ENCODE data around the gene JMJD1C.

JMJD1C gene

DNA sequence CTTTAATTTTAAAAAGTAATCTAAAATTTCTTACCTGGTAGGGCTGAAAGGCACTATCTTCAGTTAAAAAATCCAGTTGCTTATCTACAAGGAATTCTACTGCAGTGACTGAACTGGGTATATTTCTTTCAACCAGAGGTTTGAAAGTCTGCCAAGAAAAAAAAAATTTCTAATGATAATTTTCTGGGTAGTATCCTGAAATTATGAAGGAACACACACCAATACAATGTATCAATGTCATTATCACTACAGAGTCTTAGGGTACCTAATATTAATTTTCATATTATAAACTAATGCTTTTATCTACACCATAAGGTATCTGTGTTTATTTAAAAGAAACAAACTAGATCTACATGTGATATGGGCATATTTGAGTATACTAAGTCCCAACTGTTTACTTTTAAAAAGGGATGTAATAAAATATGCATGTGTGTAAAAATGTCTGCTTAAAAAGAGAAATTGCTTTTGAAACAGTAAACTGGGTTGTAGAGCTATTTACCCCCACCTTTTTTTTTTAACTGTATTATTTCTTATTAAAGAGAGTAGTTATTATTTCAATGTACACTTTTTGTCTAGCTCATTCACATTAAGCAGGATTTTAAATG lies 201.1 kb downstream of the JMJD1C start:
- Histone ChIP-seq H3K4me3 (ENCODE audit: low read depth, low read length) (peak overlapping the region; percentile 18), H3K4me1 (ENCODE audit: control insufficient read depth, insufficient read depth, low read length) (peaks cover 4% of the 10 kb centered on the region), H3K36me3 (ENCODE audit: control insufficient read depth in 2 of 2, insufficient read depth in 1 of 2, low read length in 2 of 2) (peaks cover 0 to 2% of the 10 kb centered on the region in 2 experiments; a peak in 2 of 3 replicates), H3K9me3 (ENCODE audit: control insufficient read depth, insufficient read depth, low read depth, low read length) (no peaks in the 10 kb centered on the region), H3K27ac (ENCODE audit: extremely low read depth, low read depth, low read length) (no peak overlapping the region)
- TF ChIP-seq ZFP41 (tag by site-specific recombination; IDR thresholded peaks at IDR 0.05; ENCODE audit: borderline replicate concordance) (no peak), ZNF654 (tag by site-specific recombination; IDR thresholded peaks at IDR 0.05; ENCODE audit: low read depth) (peak; percentile 1; the same call in 1 of the 2 replicates)
- TF ChIP-seq, protein P1, sequence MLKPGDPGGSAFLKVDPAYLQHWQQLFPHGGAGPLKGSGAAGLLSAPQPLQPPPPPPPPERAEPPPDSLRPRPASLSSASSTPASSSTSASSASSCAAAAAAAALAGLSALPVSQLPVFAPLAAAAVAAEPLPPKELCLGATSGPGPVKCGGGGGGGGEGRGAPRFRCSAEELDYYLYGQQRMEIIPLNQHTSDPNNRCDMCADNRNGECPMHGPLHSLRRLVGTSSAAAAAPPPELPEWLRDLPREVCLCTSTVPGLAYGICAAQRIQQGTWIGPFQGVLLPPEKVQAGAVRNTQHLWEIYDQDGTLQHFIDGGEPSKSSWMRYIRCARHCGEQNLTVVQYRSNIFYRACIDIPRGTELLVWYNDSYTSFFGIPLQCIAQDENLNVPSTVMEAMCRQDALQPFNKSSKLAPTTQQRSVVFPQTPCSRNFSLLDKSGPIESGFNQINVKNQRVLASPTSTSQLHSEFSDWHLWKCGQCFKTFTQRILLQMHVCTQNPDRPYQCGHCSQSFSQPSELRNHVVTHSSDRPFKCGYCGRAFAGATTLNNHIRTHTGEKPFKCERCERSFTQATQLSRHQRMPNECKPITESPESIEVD (tag by site-specific recombination; IDR thresholded peaks at IDR 0.05), result peak; percentile 63
- ChIA-PET POLR2A (interaction anchor here (0.6 to 0.7 kb wide), 2 partner anchors 35 to 200 kb away, joined by 3 read pairs; no protein-coding TSS in a partner anchor), CTCF (interaction anchor here (0.9 to 1.0 kb wide), 2 partner anchors 10 to 98 kb away, joined by 4 read pairs; no protein-coding TSS in a partner anchor)

DNA sequence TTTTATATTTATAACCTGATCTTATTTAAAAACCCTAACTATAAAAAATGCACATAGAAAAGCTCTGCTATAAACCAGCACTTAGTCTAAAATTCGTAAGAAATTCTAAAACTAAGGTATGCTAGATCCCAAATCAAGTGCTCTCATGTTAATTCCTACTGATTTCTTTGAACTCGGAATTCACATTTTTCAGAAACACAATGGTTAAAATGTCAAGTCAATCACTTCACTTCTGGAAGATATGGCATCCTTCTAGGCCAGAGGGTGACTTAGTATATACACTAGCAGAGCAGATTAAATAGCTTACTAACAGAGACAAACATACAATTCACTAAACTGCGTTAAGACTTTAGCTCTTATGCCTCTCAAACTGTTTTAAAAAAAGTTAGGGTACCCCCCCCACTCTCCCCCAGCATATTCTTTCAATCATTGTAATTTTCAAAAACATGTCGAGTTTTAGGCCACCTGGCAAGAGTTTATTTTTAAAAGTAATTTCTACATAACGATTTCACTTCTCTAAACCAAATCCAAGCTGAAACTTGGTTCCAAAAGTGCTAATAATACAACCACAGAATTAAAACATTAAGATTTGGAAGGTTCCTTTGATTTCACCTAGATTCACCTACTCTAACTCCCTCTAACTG lies 203.2 kb downstream of the JMJD1C start:
- H3K4me3 ChIP-seq (ENCODE audit: low read depth, low read length), result no peak overlapping the region
- ChIA-PET POLR2A (interaction anchor here (0.8 kb wide), 1 partner anchor 368 kb away, joined by 3 read pairs; no protein-coding TSS in a partner anchor), CTCF (interaction anchor here (0.6 to 1.2 kb wide), 4 partner anchors 45 to 401 kb away, joined by 3 read pairs; no protein-coding TSS in a partner anchor)
- H3K27ac ChIP-seq (ENCODE audit: extremely low read depth, low read depth, low read length), result no peak overlapping the region
- peaks cover 9% of the 10 kb centered on the region for H3K4me1 ChIP-seq (ENCODE audit: control insufficient read depth, insufficient read depth, low read length)
- no peaks in the 10 kb centered on the region for H3K9me3 ChIP-seq (ENCODE audit: control insufficient read depth, insufficient read depth, low read depth, low read length)
- peaks cover 0 to 2% of the 10 kb centered on the region in 2 experiments; a peak in 2 of 3 replicates for H3K36me3 ChIP-seq (ENCODE audit: control insufficient read depth in 2 of 2, insufficient read depth in 1 of 2, low read length in 2 of 2)
- TF ChIP-seq, protein P2, sequence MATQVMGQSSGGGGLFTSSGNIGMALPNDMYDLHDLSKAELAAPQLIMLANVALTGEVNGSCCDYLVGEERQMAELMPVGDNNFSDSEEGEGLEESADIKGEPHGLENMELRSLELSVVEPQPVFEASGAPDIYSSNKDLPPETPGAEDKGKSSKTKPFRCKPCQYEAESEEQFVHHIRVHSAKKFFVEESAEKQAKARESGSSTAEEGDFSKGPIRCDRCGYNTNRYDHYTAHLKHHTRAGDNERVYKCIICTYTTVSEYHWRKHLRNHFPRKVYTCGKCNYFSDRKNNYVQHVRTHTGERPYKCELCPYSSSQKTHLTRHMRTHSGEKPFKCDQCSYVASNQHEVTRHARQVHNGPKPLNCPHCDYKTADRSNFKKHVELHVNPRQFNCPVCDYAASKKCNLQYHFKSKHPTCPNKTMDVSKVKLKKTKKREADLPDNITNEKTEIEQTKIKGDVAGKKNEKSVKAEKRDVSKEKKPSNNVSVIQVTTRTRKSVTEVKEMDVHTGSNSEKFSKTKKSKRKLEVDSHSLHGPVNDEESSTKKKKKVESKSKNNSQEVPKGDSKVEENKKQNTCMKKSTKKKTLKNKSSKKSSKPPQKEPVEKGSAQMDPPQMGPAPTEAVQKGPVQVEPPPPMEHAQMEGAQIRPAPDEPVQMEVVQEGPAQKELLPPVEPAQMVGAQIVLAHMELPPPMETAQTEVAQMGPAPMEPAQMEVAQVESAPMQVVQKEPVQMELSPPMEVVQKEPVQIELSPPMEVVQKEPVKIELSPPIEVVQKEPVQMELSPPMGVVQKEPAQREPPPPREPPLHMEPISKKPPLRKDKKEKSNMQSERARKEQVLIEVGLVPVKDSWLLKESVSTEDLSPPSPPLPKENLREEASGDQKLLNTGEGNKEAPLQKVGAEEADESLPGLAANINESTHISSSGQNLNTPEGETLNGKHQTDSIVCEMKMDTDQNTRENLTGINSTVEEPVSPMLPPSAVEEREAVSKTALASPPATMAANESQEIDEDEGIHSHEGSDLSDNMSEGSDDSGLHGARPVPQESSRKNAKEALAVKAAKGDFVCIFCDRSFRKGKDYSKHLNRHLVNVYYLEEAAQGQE (tag by site-specific recombination; IDR thresholded peaks at IDR 0.05), result no peak
- TF ChIP-seq, protein P3, sequence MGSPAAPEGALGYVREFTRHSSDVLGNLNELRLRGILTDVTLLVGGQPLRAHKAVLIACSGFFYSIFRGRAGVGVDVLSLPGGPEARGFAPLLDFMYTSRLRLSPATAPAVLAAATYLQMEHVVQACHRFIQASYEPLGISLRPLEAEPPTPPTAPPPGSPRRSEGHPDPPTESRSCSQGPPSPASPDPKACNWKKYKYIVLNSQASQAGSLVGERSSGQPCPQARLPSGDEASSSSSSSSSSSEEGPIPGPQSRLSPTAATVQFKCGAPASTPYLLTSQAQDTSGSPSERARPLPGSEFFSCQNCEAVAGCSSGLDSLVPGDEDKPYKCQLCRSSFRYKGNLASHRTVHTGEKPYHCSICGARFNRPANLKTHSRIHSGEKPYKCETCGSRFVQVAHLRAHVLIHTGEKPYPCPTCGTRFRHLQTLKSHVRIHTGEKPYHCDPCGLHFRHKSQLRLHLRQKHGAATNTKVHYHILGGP (tag by site-specific recombination; IDR thresholded peaks at IDR 0.05), result no peak
- TF ChIP-seq ZNF114 (tag by site-specific recombination; IDR thresholded peaks at IDR 0.05) (no peak), ZNF776 (tag by site-specific recombination; IDR thresholded peaks at IDR 0.05; ENCODE audit: borderline replicate concordance) (no peak), GLIS1 (tag by site-specific recombination; IDR thresholded peaks at IDR 0.05) (no peak), ZNF138 (tag by site-specific recombination; IDR thresholded peaks at IDR 0.05; ENCODE audit: borderline replicate concordance) (no peak), ZNF558 (tag by site-specific recombination; IDR thresholded peaks at IDR 0.05) (no peak), ZNF521 (tag by site-specific recombination; IDR thresholded peaks at IDR 0.05) (no peak), ZNF701 (tag by site-specific recombination; IDR thresholded peaks at IDR 0.05) (no peak), ZNF23 (tag by site-specific recombination; IDR thresholded peaks at IDR 0.05; ENCODE audit: borderline replicate concordance) (no peak), ZNF133 (tag by site-specific recombination; IDR thresholded peaks at IDR 0.05) (no peak), ZNF155 (tag by site-specific recombination; IDR thresholded peaks at IDR 0.05) (no peak)
- TF ChIP-seq, protein P4, sequence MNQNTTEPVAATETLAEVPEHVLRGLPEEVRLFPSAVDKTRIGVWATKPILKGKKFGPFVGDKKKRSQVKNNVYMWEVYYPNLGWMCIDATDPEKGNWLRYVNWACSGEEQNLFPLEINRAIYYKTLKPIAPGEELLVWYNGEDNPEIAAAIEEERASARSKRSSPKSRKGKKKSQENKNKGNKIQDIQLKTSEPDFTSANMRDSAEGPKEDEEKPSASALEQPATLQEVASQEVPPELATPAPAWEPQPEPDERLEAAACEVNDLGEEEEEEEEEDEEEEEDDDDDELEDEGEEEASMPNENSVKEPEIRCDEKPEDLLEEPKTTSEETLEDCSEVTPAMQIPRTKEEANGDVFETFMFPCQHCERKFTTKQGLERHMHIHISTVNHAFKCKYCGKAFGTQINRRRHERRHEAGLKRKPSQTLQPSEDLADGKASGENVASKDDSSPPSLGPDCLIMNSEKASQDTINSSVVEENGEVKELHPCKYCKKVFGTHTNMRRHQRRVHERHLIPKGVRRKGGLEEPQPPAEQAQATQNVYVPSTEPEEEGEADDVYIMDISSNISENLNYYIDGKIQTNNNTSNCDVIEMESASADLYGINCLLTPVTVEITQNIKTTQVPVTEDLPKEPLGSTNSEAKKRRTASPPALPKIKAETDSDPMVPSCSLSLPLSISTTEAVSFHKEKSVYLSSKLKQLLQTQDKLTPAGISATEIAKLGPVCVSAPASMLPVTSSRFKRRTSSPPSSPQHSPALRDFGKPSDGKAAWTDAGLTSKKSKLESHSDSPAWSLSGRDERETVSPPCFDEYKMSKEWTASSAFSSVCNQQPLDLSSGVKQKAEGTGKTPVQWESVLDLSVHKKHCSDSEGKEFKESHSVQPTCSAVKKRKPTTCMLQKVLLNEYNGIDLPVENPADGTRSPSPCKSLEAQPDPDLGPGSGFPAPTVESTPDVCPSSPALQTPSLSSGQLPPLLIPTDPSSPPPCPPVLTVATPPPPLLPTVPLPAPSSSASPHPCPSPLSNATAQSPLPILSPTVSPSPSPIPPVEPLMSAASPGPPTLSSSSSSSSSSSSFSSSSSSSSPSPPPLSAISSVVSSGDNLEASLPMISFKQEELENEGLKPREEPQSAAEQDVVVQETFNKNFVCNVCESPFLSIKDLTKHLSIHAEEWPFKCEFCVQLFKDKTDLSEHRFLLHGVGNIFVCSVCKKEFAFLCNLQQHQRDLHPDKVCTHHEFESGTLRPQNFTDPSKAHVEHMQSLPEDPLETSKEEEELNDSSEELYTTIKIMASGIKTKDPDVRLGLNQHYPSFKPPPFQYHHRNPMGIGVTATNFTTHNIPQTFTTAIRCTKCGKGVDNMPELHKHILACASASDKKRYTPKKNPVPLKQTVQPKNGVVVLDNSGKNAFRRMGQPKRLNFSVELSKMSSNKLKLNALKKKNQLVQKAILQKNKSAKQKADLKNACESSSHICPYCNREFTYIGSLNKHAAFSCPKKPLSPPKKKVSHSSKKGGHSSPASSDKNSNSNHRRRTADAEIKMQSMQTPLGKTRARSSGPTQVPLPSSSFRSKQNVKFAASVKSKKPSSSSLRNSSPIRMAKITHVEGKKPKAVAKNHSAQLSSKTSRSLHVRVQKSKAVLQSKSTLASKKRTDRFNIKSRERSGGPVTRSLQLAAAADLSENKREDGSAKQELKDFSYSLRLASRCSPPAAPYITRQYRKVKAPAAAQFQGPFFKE (tag by site-specific recombination; IDR thresholded peaks at IDR 0.05; ENCODE audit: borderline replicate concordance), result no peak
- TF ChIP-seq, protein P5, sequence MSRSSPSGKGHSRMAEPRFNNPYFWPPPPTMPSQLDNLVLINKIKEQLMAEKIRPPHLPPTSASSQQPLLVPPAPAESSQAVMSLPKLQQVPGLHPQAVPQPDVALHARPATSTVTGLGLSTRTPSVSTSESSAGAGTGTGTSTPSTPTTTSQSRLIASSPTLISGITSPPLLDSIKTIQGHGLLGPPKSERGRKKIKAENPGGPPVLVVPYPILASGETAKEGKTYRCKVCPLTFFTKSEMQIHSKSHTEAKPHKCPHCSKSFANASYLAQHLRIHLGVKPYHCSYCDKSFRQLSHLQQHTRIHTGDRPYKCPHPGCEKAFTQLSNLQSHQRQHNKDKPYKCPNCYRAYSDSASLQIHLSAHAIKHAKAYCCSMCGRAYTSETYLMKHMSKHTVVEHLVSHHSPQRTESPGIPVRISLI (tag by site-specific recombination; IDR thresholded peaks at IDR 0.05), result no peak

All from HEK293 (cell line).